SK-N-SH treated with all-trans-retinoic acid at 6 μM for 48 hours (cell line): ENCODE measurements around the gene FBXO22.

Experiments
- PPARA ChIP-seq: fragments of 250-450 bp; sonication (Bioruptor Pico); IDR thresholded peaks from 2 replicates; pipeline ENCODE4 v1.5.0; 2020; ENCODE audit warnings: mild to moderate bottlenecking, borderline replicate concordance
- ZC3H10 ChIP-seq: fragments of 250-450 bp; sonication (Bioruptor Pico); IDR thresholded peaks from 2 replicates; pipeline ENCODE4 v1.5.1; 2021; ENCODE audit warnings: mild to moderate bottlenecking, moderate library complexity
- ZFP30 ChIP-seq: fragments of 450-650 bp; formaldehyde crosslinking; IDR thresholded peaks from 2 replicates; pipeline ENCODE4 v1.5.0; 2022; ENCODE audit warnings: mild to moderate bottlenecking, moderate library complexity

GRCh38 chr15:75895731-75896130, 7.9 kb upstream of the FBXO22 start:
- TF ChIP-seq ZFP30 (CRISPR knock-in tag) (no peak), PPARA (CRISPR knock-in tag) (no peak), ZC3H10 (CRISPR knock-in tag) (no peak)
